A549 treated with dexamethasone at 1 μM for 4 hours (cell line): ENCODE measurements around the gene ID4. TPM values are rescaled to one million over a fixed set of nuclear protein-coding genes. Genes with fewer than 3 reads are reported as not detected.

ENCODE experiments used
- total RNA-seq: library from RNA; stranded (reverse); fragments of 200-300 nt; extraction: Qiagen RNA extraction; gene quantifications from 5 replicates; pipeline ENCODE4 v1.2.3, GENCODE V29; 2022

Gene ID4, protein sequence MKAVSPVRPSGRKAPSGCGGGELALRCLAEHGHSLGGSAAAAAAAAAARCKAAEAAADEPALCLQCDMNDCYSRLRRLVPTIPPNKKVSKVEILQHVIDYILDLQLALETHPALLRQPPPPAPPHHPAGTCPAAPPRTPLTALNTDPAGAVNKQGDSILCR
- 0.61 to 1.0 TPM (median 0.80 TPM) in 5 replicates for total RNA-seq

DNA sequence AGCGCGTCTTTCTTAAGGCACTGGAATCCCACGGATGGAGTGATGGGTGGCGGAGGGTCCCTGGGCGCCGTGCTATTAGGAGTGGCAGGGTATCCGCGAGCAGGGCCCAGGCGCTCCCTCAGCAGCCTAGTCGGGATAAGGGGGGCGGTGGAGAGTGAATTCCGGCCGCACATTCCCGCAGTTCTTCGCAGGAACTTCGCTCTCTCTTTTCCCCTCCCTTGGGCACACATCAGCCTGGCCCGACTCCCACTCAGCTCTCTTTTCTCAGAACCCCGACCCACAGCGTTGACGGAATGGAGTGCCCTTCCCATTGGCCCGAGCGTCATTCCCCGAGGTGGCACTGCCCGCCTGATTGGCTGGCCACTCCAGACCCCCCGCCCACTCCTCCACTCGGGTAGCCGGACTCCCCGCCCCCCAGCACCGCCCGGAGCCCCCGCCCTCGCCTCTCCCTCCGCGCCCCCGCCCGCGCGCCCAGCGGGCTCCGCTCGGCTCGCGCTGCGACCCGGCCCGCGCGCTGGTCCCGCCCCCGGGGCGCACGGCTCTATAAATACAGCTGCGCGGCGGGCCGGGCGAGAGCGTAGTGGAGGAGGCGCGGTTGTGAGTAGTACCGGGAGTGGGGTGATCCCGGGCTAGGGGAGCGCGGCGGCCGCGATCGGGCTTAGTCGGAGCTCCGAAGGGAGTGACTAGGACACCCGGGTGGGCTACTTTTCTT is at the start of gene ID4:
ID4 (plus strand) TSS at position 572 of the 712 bp plus-strand sequence. CDS start 385 bp downstream, outside the sequence.

